ENCODE measurements around the gene MUC4.
"Not testable (repeated sequence)": the region's sequence is repeated elsewhere in the genome, so short reads cannot be mapped to it uniquely, and the experiment has no call there.

The MUC4 gene

DNA sequence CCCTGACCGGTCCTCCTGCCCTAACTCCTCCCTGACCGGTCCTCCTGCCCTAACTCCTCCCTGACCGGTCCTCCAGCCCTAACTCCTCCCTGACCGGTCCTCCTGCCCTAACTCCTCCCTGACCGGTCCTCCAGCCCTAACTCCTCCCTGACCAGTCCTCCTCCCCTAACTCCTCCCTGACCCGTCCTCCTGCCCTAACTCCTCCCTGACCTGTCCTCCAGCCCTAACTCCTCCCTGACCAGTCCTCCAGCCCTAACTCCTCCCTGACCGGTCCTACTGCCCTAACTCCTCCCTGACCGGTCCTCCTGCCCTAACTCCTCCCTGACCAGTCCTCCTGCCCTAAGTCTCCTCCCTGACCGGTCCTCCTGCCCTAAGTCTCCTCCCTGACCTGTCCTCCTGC, 98.6 kb downstream of the MUC4 start:
- DNase-seq, result not testable (repeated sequence)

DNA sequence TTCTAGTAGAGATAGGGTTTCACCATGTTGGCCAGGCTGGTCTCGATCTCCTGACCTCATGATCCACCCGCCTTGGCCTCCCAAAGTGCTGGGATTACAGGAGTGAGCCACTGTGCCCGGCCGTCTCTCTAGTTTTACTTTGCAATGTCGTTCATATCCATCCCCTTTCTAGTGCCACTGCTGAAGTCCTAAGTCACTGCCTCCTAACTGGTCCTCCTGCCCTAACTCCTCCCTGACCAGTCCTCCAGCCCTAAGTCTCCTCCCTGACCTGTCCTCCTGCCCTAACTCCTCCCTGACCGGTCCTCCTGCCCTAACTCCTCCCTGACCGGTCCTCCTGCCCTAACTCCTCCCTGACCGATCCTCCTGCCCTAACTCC, 99.2 kb downstream of the MUC4 start:
- not testable (repeated sequence) for DNase-seq

DNA sequence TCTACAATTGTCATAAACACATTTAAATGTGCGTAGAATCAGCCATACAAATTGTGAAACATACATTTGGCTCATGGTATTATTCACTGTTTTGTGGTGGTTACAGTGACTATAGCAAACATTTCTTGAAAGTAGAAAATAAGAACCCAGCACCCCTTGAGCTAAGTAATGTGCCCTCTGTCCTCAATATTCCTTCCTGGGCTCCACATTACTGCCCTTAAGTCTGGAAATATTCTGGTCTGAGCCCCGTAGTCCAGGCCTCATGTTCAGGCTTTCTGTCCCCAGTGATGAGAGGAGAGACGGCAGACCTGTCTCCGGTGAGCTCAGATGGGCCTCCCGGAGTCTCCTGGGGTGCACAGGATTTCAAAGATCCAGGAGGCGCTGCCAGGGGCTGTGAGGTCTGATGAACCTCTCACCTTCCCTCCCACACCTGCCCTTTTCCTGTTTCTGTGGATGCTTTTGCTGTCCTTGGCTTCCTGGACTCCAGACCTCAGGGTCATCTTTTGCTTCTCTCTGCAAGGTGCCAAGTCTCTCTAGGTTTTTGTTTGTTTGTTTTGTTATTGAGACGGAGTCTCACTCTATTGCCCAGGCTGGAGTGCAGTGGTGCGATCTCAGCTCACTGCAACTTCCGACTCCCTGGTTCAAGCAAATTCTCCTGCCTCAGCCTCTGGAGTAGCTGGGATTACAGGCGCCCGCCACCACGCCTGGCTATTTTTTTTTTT, 99.8 kb downstream of the MUC4 start:
- DNase-seq, result no peak

DNA sequence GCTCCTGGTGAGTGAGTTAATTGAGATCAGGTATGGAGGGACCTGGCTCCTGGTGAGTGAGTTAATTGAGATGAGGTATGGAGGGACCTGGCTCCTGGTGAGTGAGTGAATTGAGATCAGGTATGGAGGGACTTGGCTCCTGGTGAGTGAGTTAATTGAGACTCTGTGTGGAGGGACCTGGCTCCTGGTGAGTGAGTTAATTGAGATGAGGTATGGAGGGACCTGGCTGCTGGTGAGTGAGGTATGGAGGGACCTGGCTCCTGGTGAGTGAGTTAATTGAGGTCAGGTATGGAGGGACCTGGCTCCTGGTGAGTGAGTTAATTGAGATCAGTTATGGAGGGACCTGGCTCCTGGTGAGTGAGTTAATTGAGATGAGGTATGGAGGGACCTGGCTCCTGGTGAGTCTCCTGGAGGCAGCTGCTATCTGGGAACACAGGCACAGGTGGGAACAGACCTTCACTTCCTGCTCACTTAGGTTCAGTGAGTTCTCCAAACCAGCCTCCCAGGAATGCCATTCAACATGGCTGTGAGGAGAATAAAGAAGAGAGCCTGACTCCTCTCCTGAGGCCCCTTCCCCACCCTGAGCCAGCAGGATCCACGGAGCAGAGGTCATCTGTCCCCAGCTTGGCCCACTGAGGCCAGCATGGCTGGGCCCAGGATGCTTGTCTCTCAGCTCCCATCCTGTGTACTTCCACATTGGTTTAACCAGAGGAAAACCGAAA, 100.5 kb downstream of the MUC4 start:
- DNase-seq, result not testable (repeated sequence)

DNA sequence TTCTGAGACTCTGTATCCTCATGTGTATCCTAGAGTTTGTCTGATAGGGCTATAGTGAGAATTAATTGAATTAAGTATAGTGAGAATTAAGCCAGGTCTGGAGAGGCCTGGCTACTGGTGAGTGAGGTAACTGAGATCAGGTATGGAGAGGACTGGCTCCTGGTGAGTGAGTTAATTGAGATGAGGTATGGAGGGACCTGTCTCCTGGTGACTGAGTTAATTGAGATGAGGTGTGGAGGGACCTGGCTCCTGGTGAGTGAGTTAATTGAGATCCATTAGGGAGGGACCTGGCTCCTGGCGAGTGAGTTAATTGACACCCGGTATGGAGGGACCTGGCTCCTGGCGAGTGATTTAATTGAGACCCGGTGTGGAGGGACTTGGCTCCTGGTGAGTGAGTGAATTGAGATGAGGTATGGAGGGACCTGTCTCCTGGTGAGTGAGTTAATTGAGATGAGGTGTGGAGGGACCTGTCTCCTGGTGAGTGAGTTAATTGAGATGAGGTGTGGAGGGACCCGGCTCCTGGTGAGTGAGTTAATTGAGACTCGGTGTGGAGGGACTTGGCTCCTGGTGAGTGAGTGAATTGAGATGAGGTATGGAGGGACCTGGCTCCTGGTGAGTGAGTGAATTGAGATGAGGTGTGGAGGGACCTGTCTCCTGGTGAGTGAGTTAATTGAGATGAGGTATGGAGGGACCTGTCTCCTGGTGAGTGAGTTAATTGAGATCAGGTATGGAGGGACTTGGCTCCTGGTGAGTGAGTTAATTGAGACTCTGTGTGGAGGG, 101.4 kb downstream of the MUC4 start:
- DNase-seq, result not testable (repeated sequence)

DNA sequence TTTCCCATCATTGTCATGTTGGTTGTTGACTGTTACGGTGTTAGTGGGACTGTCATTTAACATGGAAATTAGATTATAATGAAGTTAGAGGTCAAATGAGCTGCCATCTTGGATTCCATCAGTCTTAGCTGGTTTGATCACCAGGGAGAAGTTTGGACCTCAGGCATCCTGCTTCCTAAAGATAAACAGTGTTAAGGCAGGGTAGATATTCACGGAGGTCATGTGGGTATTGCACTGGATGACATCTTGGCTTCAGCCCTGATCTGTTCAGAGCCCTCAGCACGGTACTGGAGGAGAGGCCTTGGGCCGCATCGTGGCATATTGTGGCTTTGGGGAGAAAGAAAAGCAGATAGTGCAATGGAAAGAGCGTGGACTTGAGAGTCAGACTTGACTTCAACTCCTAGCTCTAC, 102.0 kb downstream of the MUC4 start:
- no peak for DNase-seq

DNA sequence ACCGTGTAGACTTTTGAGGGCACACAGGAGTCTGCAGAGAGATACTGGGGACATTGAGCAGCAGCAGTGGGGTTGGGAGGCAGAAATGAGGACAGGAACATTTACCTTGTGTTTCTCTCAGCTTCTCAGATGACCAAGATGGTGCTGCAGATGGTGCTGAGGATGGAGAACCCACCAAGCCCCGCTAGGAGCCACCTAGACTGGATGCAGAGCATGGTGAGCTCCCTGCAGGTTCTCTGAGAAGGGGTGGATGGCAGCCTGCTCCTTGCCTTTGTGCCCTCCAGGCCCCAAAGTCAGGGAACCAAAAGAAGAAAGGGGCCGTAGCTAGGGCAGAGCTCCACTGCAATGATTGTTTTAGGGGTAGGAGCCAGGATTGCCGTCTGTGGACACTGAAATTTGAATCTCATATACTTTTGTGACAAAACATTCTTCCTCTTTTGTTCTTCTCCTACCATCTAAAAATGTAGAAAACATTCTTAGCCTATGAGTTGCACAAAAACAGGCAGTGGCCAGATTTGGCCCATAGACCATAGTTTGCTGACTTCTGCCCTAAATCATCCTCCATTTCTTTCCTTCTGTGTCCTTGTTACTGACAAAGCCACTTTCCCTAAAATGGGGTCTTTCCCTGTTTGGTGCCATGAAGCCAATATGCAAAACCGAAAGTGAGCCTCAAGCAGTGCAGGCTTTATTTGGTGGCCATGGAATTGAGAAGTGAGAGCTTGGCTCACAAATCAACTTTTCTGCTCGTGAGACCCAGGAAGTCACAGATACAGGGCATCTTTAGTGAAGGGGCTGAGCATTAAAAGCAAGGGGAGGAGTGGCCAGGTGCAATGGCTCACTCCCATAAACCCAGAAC, 102.9 kb downstream of the MUC4 start:
- no peak for DNase-seq

DNA sequence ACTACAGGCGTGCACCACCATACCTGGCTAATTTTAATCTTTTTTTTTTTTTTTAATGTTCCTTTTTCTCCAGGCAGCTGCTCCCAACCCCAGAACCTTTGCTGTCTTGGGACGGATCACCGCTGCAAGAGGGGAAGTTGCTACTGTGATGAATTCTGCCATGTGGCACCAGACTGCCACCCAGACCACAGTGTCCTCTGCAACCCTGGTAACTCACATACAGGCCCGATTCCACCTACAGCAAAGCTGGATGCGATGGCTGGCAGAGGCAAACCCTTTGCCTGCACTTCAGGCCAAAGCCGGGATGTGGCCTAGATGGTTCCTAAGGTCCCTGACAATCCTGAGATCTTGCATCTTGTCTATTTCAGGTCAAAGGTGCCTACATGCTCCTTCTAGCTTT, 103.7 kb downstream of the MUC4 start:
- DNase-seq, result no peak

DNA sequence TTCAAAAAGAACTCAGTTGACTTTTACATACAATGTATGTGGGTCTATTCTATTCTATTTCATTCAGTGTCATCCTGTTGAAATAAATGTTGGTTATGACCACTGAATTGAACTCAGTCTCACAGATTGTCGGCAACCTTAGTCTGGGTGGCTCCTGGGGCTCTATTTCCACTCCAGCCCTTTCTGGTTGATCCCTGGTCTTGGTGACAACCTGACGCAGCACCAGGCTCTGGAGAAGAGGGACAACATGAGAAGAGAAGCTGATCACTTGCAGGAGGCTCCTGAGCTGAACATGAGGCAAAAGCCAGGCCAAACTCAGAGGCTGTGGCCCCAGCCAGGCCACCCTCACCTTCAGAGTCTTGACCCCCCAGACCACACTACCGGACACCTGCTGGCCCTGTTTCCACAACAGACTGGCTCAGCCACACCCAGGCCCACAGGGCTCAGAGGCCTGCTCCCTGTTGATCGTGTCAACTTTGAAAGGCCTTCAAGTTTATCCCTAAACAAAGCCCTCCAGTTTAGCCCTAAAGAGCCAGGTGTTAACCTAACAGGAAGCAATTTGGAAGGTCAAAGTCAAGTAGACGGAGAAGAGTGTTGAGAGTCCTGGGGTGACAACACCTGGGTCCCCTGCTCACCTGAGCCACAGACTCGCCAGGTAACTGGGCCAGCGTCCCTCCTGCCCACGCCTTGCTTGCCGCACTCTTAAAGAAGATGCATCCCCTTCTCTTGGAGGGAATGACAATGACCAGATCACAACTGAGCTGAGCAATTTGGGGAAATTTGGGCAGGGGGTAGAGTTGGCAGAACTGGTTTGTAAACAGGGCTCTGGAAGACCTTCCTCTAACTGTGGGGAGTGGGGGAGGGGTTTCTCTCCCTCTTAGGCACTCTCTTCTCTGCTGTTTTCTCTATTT, 106.4 kb downstream of the MUC4 start:
- DNase-seq, result no peak

DNA sequence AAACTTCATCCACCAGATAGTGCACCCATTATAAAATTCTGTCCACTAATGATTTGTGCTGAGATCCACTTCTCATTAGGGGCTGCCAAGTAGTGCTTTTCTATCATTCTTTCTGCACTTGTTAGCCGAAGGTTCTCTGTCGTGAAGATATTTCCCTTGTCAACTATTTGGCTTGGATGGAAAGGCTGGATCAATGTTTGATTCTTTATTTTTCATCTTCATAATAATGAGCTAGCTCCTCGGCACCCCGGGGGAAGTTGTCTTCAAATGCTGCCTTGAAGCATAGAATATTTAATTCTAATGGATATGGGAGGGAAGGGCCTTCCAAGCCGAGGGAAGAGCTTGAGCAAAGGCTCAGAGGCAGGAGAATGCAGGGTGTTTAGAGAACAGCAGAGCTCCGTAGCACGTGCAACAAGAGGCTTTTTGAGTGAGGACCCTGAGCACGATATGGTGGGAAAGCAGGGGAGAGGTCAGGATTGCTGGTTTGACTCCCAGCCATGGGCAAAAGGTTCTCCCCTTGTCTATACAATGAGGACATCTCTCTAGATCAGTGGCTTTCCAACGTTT, 107.2 kb downstream of the MUC4 start:
- no peak for DNase-seq

DNA sequence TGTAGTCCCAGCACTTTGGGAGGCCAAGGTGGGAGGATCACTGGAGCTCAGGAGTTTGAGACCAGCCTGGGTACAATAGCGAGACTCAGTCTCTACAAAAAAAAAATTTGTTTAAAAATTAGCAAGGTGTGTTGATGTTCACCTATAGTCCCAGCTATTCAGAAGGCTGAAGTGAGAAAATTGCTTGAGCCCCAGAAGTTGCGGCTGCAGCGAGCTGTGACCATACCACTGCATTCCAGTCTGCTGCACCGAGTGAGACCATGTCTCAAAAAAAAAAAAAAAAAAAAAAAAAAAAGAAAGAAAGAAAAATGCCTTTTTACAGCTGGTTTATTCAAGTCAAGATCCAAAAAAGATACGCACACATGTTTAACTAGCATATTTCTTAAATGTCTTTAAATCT, 108.0 kb downstream of the MUC4 start:
- no peak for DNase-seq

DNA sequence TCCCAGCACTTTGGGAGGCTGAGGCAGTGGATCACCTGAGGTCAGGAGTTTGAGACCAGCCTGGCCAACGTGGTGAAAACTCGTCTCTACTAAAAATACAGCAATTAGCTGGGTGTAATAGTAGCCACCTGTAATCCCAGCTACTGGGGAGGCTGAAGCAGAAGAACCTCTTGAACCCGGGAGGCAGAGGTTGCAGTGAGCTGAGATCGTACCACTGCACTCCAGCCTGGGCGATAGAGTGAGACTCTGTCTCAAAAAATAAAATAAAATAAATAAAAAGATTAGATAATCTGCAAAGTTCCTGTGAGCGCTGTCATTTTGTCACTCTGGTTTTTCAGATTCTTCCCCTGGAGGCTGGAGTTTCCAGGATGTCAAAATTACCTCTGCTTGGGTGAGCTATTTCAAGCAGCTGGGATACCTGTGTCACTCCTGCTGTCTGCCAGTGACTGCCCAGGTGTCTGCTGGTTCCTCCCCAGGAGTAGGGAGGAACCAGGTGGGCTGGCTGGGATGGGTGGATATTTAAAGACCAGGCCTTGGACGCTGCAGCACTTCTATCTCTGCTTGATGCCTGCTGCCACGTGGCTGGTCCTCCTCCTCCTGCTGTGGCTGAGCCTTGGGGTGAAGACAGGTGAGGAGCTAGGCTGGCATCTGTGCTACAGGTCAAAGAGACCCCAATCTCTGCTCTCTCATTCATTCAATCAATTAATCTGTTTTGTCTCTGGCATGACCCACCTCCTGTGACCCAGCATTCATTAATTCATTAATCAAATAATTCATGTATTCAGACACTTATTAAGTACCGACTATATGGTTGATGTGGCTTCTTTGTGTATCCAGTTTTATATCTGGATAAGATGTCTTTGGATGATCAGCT, 110.5 kb downstream of the MUC4 start:
- no peak for DNase-seq

DNA sequence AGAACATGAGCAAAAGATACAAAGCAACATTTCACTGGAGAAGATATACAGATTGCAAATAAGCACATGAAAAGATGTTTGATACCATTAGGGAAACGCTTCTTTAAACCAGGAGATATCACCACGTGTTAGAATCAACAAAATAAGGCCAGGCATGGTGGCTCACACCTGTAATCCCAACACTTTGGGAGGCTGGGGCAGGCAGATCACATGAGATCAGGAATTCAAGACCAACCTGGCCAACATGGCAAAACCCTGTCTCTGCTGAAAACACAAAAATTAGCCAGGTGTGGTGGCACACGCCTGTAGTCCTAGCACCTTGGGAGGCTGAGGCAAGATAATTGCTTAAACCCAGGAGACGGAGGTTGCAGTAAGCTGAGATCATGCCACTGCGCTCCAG, 111.4 kb downstream of the MUC4 start:
- DNase-seq, result no peak

DNA sequence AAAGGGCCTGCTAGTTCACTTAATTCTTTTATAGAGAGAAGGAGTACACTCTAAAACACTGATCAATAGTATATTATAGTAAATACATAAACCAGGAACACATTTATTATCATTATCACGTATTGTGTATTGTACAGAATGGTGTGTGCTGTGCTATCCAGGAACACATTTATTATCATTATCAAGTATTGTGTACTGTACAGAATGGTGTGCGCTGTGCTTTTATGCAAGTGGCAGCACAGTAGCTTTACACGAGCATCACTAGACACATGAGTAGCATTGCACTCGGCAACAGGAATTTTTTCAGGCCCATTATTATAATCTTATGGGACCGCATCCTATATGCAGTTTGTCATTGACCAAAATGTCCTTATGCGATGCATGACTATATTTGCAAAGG, 111.9 kb downstream of the MUC4 start:
- no peak for DNase-seq

DNA sequence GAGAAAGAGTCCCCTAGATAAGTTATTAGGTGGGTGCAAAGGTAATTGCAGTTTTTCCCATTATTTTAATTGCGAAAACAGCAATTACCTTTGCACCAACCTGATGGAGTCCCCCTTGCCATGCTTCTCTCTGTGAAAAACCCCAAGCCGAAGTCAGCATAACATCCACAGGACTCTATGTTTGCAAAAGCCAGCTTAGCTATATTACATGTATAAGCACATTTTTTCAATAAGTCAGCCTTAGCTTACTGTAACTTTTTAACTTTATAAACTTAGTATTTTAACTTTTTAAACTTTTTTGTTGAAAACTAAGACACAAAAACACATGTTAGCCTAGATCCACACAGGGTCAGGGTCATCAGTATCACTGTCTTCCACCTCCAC, 112.3 kb downstream of the MUC4 start:
- DNase-seq, result no peak

DNA sequence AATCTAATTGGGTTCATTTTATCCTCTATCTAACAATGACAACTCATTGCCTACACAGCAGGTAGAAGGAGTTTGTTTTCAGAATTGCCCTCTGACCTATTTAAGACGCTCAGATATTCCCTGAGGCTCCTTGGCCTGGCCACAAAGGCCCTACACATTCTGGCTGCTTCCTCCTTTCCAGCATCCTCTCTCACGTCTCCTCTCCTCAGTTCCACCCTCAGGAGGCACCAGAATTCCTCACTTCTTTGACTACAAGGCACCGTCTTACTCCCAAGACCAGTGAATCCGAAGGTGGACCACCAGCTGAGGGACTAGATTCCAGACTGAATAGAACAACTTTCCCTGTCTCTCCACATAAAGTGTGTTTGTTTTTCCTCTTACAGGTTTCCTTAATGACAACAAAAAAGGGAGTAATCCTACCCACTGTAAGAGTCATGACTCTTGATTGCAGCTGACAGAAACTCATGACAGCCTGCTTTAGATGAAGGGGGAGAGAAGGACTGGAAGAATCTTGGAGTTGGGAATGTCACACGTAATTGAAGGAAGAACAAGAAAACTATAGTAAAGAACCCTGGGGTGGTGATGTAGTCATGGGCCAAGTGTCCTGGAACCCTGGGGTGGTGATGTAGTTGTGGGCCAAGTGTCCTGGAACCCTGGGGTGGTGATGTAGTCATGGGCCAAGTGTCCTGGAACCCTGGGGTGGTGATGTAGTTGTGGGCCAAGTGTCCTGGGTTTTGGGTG, 112.9 kb downstream of the MUC4 start:
- no peak for DNase-seq

DNA sequence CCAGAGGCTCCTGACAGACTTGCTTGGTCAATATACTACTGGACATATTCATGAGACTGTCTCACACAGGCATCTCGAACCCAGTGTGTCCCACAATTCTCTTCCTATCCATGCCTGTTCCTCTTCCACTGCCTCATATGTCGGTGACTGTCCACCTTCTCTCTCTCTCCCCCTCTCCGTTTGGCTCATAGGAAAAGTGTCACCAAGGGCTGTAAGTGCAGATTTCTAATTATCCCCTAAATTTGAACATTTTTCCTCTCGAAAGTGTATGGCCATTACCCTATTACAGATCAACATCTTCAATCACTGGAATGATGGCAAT, 113.4 kb downstream of the MUC4 start:
- no peak for DNase-seq

DNA sequence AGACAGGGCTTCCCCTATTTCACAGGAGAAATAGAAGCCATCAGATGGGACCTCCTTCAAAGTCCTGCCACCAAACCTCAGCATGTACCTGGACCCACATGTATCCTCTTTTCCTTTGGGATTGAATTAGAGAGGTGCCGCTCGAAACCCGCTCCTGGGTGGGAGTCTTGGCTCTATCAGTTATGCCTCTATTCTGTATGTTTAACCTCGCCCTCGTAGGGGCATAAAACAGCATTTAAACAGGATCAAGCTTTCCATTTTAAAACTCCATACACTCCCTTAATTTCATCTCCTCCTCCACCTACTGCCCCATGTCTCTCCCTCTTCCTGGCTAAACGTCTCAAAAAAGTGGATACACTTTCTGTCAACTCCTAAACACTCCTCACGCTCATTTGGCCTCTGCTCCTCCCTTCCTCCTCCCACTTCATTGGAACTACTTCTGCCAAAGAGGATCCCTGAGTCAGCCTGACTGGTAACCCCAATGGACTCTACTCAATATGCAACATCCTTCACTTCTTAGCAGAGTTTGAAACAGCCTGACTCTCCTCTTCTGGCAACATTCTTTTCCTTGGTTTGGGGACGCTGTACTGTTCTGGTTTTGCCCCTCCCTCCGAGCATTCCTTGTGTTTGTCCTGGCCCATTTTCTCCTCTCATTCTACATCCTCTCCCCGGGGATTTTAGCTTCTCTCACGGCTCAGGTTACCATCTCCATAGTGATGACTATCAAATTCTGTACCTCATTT, 114.0 kb downstream of the MUC4 start:
- DNase-seq, result no peak
